Esophagus squamous epithelium (tissue), 5 donors: ENCODE data around the gene KLHDC7B. TPM values are rescaled to one million over a fixed set of nuclear protein-coding genes. Genes with fewer than 3 reads are reported as not detected.

Experiments used
- DNase-seq: peaks from one replicate; lab custom pipeline; 2025; lab: John Stamatoyannopoulos, UW
- H3K27ac ChIP-seq, 4 donors: fragments of 200-600 bp; sonication (generic); one replicate each; pipeline ENCODE4 v1.5.1; 2016 to 2019; ENCODE audit warnings: mild to moderate bottlenecking in 1 of 4
- H3K27me3 ChIP-seq, 4 donors: fragments of 200-600 bp; sonication (generic); 1 replicate in 3 of 4; 2 replicates in 1 of 4; pipeline versions ENCODE4 v1.5.1 to v1.6.0; 2017 to 2021; ENCODE audit warnings: antibody characterized with exemption in 1 of 4
- H3K36me3 ChIP-seq, 3 donors: fragments of 200-600 bp; sonication (generic); one replicate each; pipeline ENCODE4 v1.5.1; 2016 to 2019
- H3K4me1 ChIP-seq, 3 donors: fragments of 200-600 bp; sonication (generic); one replicate each; pipeline ENCODE4 v1.5.1; 2017 to 2019
- H3K4me3 ChIP-seq, 4 donors: fragments of 200-600 bp; sonication (generic); 1 replicate in 3 of 4; 2 replicates in 1 of 4; pipeline ENCODE4 v1.5.1; 2016 to 2019; ENCODE audit warnings: mild to moderate bottlenecking in 2 of 4, moderate library complexity in 1 of 4
- H3K9me3 ChIP-seq, 3 donors: fragments of 200-600 bp; sonication (generic); one replicate each; pipeline ENCODE4 v1.5.1; 2016 to 2019
- POLR2A ChIP-seq, 4 donors: fragments of 450-650 bp; IDR thresholded peaks; one replicate each; pipeline ENCODE4 v1.6.1; 2017; ENCODE audit warnings: antibody characterized with exemption in 4 of 4, mild to moderate bottlenecking in 4 of 4, moderate library complexity in 3 of 4
- WGBS, 2 donors: methylation state at CpG; one replicate each; pipeline ENCODE4 v1.1.5; 2018; 5-methylcytosine and 5-hydroxymethylcytosine counted together
- intact Hi-C: fragments of 100-400 bp; cut with DNase I; formaldehyde crosslinking; loops from one replicate; pipeline ENCODE4 v1.15.0; 2022
- total RNA-seq, 4 donors: library from RNA; depleted of rRNA; stranded (reverse); fragments of >200 nt; gene quantifications; one replicate each; pipeline ENCODE4 v1.1.0, GENCODE V29; 2016
- TF ChIP-seq, protein P1 (sequence below), 6 experiments: fragments of 450-650 bp in 4 of 6; fragments of 200-600 bp in 2 of 6; sonication (generic) in 2 of 6; IDR thresholded peaks; one replicate each; pipeline ENCODE4 v1.5.1; 2016 to 2019; ENCODE audit warnings: antibody characterized with exemption in 6 of 6, mild to moderate bottlenecking in 4 of 6, moderate library complexity in 4 of 6
- donor health status: DM: yes; HTN: yes; CAD: no.

Gene KLHDC7B
- total RNA-seq, 4 donors from 2014 or later: 0.26 to 0.53 (median 0.40) TPM

DNA sequence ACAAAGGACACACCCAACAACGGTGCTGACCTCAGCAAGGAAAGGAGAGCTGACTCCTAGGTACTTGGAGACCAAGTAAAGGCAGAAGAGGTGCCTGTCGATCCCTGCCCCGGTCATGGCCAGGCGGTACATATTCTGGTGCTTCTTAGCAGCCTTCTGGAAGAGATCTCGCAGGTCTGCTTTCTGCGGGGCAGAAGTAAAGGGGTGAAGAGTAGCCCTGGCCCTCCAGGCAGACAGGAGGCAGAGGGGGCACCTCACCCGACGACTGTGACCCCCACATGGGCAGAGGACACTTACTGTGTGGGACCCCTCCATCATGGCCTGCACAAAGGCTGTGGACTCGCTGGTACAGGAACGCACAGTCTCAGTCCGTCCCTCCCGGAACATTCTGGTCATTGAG, 25.2 kb downstream of the KLHDC7B start:
- H3K9me3 ChIP-seq: no peaks in the 10 kb centered on the region
- intact Hi-C loops: no loop called here
- TF ChIP-seq, protein P1, sequence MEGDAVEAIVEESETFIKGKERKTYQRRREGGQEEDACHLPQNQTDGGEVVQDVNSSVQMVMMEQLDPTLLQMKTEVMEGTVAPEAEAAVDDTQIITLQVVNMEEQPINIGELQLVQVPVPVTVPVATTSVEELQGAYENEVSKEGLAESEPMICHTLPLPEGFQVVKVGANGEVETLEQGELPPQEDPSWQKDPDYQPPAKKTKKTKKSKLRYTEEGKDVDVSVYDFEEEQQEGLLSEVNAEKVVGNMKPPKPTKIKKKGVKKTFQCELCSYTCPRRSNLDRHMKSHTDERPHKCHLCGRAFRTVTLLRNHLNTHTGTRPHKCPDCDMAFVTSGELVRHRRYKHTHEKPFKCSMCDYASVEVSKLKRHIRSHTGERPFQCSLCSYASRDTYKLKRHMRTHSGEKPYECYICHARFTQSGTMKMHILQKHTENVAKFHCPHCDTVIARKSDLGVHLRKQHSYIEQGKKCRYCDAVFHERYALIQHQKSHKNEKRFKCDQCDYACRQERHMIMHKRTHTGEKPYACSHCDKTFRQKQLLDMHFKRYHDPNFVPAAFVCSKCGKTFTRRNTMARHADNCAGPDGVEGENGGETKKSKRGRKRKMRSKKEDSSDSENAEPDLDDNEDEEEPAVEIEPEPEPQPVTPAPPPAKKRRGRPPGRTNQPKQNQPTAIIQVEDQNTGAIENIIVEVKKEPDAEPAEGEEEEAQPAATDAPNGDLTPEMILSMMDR (IDR thresholded peaks at IDR 0.05): no peak
- no peak for TF ChIP-seq POLR2A (IDR thresholded peaks at IDR 0.05)
- peaks cover 6 to 82% (median 6%) of the 10 kb centered on the region in 3 donors for H3K36me3 ChIP-seq
- no peaks in the 10 kb centered on the region for H3K27me3 ChIP-seq
- no peak overlapping the region for H3K27ac ChIP-seq
- H3K4me1 ChIP-seq: peaks cover 0 to 8% (median 3%) of the 10 kb centered on the region in 3 donors
- H3K4me3 ChIP-seq: no peak overlapping the region
- DNase-seq: no peak
- 88 to 97% methylated on average over 6 to 12 of the region's 12 CpGs for WGBS, 2 donors

DNA sequence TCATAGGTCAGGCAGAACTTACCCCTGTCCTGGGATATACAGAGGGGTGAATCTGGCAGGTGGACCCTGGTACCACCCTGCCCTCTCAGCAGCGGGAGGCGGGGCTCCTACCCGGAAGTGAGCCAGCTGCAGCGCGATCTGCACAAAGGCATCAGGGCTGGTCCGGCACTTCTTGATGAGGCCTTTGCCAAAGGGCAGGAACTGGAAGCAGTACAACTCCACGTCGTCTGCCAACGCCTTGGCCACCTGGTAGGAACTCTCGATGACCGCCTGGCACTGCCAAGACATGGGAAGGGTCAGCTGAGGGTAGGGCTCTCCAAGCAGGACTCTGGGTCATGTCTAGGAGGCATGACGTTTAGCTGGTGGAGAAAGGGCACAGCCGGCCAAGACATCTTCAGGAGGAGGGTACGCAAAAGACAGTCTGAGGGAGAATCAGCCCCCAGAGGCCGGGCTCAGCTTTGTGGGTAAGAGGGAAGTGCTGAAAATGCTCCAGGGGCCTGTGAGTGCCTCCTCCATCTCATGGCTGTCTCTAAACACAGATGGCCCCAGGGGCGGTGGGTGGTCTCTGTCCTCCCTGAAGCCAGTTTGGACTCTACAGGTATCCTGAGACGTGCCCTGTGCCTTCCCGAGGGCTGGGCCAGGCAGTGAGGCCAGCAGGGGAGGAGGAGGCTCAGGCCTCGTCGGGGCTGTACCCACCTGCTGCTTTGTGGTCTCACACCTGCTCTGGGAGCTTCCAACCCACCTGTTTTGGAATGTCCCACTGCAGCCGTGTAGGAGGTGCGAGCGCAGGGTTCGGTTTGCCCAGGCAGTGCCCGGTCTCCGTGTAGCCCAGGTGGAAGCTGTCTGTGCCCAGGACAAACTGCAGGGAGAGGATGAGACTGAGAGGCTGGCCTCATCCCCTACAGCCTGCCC, 25.8 kb downstream of the KLHDC7B start:
- intact Hi-C loops: no loop called here
- DNase-seq: no peak
- H3K36me3 ChIP-seq: peaks cover 6 to 87% (median 6%) of the 10 kb centered on the region in 3 donors
- H3K4me3 ChIP-seq: no peak overlapping the region
- TF ChIP-seq POLR2A (IDR thresholded peaks at IDR 0.05): no peak
- TF ChIP-seq, protein P1 (IDR thresholded peaks at IDR 0.05): no peak
- H3K9me3 ChIP-seq: no peaks in the 10 kb centered on the region
- no peaks in the 10 kb centered on the region for H3K27me3 ChIP-seq
- 84 to 100% methylated on average over 1 to 7 of the region's 26 CpGs for WGBS, 2 donors
- peaks cover 0 to 8% (median 3%) of the 10 kb centered on the region in 3 donors for H3K4me1 ChIP-seq
- H3K27ac ChIP-seq: no peak overlapping the region

DNA sequence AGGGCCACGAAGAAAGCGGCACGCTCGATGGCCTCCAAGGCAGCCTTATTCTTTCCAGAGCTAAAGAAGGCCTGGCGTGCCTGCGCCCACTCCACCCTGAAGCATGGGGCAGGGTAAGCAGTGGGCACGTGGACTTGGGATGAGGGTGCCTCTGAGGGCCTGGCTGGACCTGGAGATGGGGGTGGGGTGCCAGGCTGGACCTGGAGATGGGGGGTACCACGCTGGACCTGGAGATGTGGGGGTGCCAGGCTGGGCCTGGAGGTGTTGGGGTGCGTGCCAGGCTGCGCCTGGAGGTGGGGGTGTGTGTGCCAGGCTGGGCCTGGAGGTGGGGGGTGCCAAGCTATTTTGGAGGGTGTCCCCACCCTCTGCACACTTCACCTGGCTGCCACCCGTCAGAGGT, 27.3 kb downstream of the KLHDC7B start:
- H3K27me3 ChIP-seq: no peaks in the 10 kb centered on the region
- H3K9me3 ChIP-seq: no peaks in the 10 kb centered on the region
- peaks cover under 1 to 5% (median 3%) of the 10 kb centered on the region in 3 donors for H3K4me1 ChIP-seq
- WGBS, 2 donors: 96% methylated on average over 5 of the region's 11 CpGs; no CpG with 5 or more reads in 1 of the 2 donors
- no peak overlapping the region for H3K27ac ChIP-seq
- H3K4me3 ChIP-seq: no peak overlapping the region
- H3K36me3 ChIP-seq: peaks cover 6 to 80% (median 6%) of the 10 kb centered on the region in 3 donors
- TF ChIP-seq POLR2A (IDR thresholded peaks at IDR 0.05): no peak
- TF ChIP-seq, protein P1 (IDR thresholded peaks at IDR 0.05): no peak
- DNase-seq: no peak
- intact Hi-C loops: no loop called here

DNA sequence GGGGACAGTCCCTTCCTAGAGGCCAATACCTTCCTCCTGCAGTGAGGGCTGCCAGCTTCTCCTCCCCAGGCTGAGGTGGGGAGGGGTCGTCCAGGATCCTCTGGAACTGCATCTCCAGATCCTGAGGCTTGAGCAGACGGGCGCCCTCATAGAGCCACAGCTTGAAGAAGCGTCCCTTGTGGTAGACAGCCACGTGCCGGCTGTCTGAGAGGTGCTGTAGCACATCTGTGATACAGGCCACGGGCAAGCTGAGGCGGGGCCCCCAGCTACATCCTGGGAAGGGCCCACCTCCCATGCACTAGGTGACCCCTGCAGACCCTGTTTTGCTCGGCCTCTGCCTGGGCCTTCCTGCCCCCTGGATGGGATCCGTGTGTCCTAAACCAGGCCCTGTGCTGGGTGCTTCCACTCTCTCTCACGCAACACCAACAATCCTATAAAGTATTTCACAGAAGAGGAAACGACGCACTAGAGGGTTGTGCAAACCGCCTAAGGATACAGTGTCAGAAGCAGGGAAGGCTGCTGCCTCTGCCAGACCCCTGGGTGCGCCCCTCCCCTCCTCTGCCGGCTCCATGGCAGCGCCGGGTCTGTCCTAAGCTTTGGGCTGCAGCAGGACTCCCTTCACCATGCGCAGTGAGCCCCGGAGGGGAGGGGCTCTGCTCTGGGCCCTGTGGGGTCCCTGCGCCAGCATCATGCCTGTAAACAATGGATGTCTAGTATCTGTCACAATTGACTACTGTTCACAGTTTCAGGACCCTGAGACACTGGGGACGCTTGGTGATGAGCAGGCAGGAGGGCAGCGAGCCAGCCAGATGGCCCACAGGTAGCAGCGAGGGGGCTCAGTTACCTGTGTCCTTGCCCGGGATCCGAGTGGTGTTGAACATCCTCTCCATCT, 28.0 kb downstream of the KLHDC7B start:
- DNase-seq: no peak
- intact Hi-C loops: no loop called here
- peaks cover 6 to 74% (median 6%) of the 10 kb centered on the region in 3 donors for H3K36me3 ChIP-seq
- TF ChIP-seq POLR2A (IDR thresholded peaks at IDR 0.05): no peak
- TF ChIP-seq, protein P1 (IDR thresholded peaks at IDR 0.05): no peak
- H3K27ac ChIP-seq: no peak overlapping the region
- H3K9me3 ChIP-seq: no peaks in the 10 kb centered on the region
- no peaks in the 10 kb centered on the region for H3K27me3 ChIP-seq
- peaks cover 5 to 12% (median 8%) of the 10 kb centered on the region in 3 donors for H3K4me1 ChIP-seq
- 89% methylated on average over 6 to 14 of the region's 26 CpGs for whole genome bisulfite sequencing, 2 donors
- H3K4me3 ChIP-seq: no peak overlapping the region
